Thymus (tissue), 11 donors: Measurements from ENCODE around the gene ITPK1. TPM values are rescaled to one million over a fixed set of nuclear protein-coding genes. Genes with fewer than 3 reads are reported as not detected.

Source experiments
- DNase-seq, 9 donors: peaks; one replicate each; pipeline ENCODE4 v3.0.0-alpha.2; 2013; ENCODE audit warnings: low spot score in 9 of 9, low read depth in 6 of 9, missing footprints in 1 of 9
- H3K27ac ChIP-seq, 2 donors: one replicate each; pipeline ENCODE4 v1.5.1; 2013; ENCODE audit warnings: control low read depth in 1 of 2, low read depth in 1 of 2, low read length in 1 of 2, mild to moderate bottlenecking in 1 of 2, moderate library complexity in 1 of 2
- H3K27me3 ChIP-seq, 2 donors: one replicate each; pipeline ENCODE4 v1.5.1; 2013; ENCODE audit warnings: low read length in 1 of 2; ENCODE audit not compliant: control insufficient read depth in 2 of 2, insufficient read depth in 1 of 2
- H3K36me3 ChIP-seq, 2 donors: one replicate each; pipeline ENCODE4 v1.5.1; 2013; ENCODE audit warnings: low read length in 1 of 2, mild to moderate bottlenecking in 1 of 2, moderate library complexity in 1 of 2; ENCODE audit not compliant: control insufficient read depth in 2 of 2, insufficient read depth in 2 of 2
- H3K4me1 ChIP-seq, 2 donors: one replicate each; pipeline ENCODE4 v1.5.1; 2013; ENCODE audit warnings: low read length in 2 of 2; ENCODE audit not compliant: control insufficient read depth in 2 of 2, insufficient read depth in 2 of 2
- H3K4me3 ChIP-seq, 2 donors: one replicate each; pipeline ENCODE4 v1.5.1; 2013; ENCODE audit warnings: low read length in 2 of 2, control low read depth in 1 of 2, mild to moderate bottlenecking in 1 of 2
- H3K9me3 ChIP-seq, 2 donors: one replicate each; pipeline ENCODE4 v1.5.1; 2013; ENCODE audit warnings: low read length in 1 of 2, mild to moderate bottlenecking in 1 of 2; ENCODE audit not compliant: control insufficient read depth in 2 of 2, insufficient read depth in 1 of 2
- WGBS: extraction: QIAGEN DNeasy Blood & Tissue Kit; methylation state at CpG from one replicate; pipeline ENCODE4 v1.1.7; 2013; 5-methylcytosine and 5-hydroxymethylcytosine counted together
- polyA plus RNA-seq: library from polyadenylated mRNA; stranded (reverse); fragments of 200-250 nt; gene quantifications from one replicate; pipeline ENCODE4 v1.2.3, GENCODE V29; 2013
- total RNA-seq: library from RNA; stranded (reverse); fragments of 120-200 nt; gene quantifications from one replicate; pipeline ENCODE4 v1.2.4, GENCODE V29; 2013
- donor health status: healthy.

Gene ITPK1
- total and polyA plus RNA-seq, 2 donors = 9.5 to 20.9 TPM

DNA sequence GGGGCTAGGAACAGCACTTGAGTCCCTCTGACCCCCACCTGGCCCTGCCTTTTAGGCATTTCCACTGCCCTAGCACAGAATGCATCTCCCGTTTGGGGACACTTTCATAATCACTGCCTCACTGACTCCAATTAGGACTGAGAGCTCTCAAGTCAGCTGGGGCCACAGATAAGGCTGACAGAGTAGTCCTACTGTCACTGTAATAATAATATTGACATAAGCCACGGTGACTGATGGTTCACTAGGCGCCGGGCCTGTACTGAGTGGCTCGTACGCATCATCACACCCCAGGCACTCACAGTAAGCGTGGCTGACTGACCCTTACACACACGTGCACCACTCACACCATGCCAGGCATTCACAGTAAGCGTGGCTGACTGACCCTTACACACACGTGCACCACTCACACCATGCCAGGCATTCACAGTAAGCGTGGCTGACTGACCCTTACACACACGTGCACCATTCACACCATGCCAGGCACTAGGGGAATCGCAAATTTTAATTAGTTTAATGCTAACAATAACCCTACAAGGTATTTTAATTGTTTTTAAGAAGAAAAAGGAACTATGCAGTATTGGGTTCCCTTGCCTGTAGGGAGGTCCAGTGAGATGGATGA is 105.1 kb downstream of the ITPK1 start:
- H3K4me1 ChIP-seq = peaks cover 0 to 24% of the 10 kb centered on the region in 2 donors
- H3K9me3 ChIP-seq = no peaks in the 10 kb centered on the region
- H3K27ac ChIP-seq = no peak overlapping the region
- no peak overlapping the region for H3K4me3 ChIP-seq
- H3K36me3 ChIP-seq = peaks cover 0 to 16% of the 10 kb centered on the region in 2 donors
- DNase-seq = no peak
- H3K27me3 ChIP-seq = no peaks in the 10 kb centered on the region
- WGBS = 94% methylated on average over 13 of the region's 13 CpGs

DNA sequence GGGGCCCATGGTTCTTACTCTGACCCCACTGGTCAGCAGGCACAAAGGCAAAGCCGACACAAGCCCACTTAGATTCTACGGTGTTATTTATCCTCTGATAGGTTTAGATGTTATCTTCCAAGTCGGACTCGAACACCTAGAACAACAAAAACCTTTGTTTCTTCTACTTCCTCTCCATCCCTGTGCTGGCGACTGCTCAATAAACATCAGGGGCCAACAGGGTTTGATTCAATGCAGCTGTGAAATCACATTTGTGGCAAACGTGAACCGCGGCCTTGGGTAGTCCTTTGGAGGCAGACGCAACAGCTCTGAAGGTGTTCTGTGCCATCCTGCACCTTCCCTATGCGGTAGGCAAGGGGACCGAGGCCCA is 105.6 kb downstream of the ITPK1 start:
- Histone ChIP-seq H3K4me1 (peaks cover 0 to 24% of the 10 kb centered on the region in 2 donors), H3K27ac (no peak overlapping the region), H3K9me3 (no peaks in the 10 kb centered on the region), H3K27me3 (no peaks in the 10 kb centered on the region), H3K4me3 (no peak overlapping the region), H3K36me3 (peaks cover 0 to 12% of the 10 kb centered on the region in 2 donors)
- 95% methylated on average over 11 of the region's 11 CpGs for WGBS
- DNase-seq = no peak

- no peak overlapping the region for H3K27ac ChIP-seq
- WGBS = 96% methylated on average over 17 of the region's 17 CpGs
- no peak for DNase-seq
- no peaks in the 10 kb centered on the region for H3K9me3 ChIP-seq
- H3K4me1 ChIP-seq = peaks cover 0 to 24% of the 10 kb centered on the region in 2 donors
- no peak overlapping the region for H3K4me3 ChIP-seq
- no peaks in the 10 kb centered on the region for H3K27me3 ChIP-seq
- H3K36me3 ChIP-seq = peaks cover 0 to 7% of the 10 kb centered on the region in 2 donors
Observed at GRCh38 chr14:93009471-93010129, 106.1 kb downstream of the ITPK1 start.

DNA sequence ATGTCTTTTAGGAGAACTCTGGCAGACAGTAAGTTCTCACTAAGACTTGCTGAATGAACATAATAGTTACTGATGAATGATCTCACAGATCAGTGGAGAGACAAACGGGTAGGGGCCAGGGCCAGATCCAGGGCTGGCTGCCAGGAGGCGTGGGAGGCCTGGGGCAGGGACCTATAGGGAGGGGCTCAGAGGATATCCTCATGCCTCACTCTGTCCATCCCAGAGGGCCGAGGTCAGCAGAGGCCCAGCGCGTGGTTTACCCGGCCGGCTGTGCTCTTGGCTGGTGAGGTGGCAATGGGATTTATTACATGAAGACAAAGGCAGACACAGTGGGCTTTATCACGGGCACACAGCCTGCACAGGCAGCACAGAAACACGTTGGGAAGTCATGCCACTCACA is 107.3 kb downstream of the ITPK1 start:
- 93% methylated on average over 9 of the region's 9 CpGs for WGBS
- no peak overlapping the region for H3K27ac ChIP-seq
- peaks cover 0 to 4% of the 10 kb centered on the region in 2 donors for H3K36me3 ChIP-seq
- H3K27me3 ChIP-seq = no peaks in the 10 kb centered on the region
- no peak overlapping the region for H3K4me3 ChIP-seq
- H3K4me1 ChIP-seq = peaks cover 0 to 26% of the 10 kb centered on the region in 2 donors
- H3K9me3 ChIP-seq = no peaks in the 10 kb centered on the region
- DNase-seq = no peak

DNA sequence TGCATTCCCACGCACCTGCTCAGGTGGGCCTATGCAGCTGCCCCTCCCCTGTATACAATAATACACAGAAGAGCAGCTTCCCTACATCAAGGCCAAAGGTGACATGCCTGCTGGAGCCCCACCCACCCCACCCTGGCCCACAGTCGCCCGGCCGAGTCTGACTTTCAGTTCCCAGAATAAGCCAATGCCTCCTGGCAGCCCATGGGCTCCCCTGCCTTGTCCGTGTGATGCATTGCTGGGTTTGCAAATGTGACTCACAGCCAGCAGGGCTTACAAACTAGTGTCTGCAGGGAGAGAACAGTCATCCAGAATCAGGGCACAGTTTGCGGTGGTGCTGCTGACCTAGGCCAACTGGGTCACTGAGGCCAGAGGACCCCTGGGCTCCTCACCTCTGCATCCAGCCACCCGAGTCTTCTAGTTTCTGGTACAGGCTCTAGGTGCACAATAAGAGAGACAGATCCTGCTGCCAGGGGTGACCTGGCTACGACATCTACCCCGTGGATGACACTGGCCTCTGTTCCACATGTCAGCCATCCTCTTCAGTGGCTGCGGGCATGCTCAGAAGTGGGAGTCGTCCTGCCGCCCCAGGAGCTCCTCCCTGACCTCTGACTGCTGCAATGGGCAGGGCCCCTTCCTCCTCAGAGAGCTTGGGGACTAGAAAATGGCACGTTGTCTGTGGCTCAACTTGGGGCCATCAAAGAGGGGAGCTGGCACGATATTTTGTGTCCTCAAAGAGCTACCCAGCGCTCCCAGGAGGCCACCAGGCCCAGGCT is 108.3 kb downstream of the ITPK1 start:
- Histone ChIP-seq H3K36me3 (peaks cover 0 to 4% of the 10 kb centered on the region in 2 donors), H3K4me3 (no peak overlapping the region), H3K9me3 (no peaks in the 10 kb centered on the region), H3K27me3 (no peaks in the 10 kb centered on the region), H3K27ac (no peak overlapping the region), H3K4me1 (peaks cover 0 to 28% of the 10 kb centered on the region in 2 donors)
- no peak for DNase-seq
- 95% methylated on average over 15 of the region's 15 CpGs for WGBS

- DNase-seq = no peak
- H3K27ac ChIP-seq = no peak overlapping the region
- 80% methylated on average over 6 of the region's 6 CpGs for WGBS
- H3K9me3 ChIP-seq = no peaks in the 10 kb centered on the region
- no peak overlapping the region for H3K4me3 ChIP-seq
- H3K27me3 ChIP-seq = no peaks in the 10 kb centered on the region
- peaks cover 0 to 4% of the 10 kb centered on the region in 2 donors for H3K36me3 ChIP-seq
- H3K4me1 ChIP-seq = peaks cover 0 to 28% of the 10 kb centered on the region in 2 donors
Observed at GRCh38 chr14:93006567-93007051, 109.1 kb downstream of the ITPK1 start.

GRCh38 chr14:93005838-93006237 is 109.9 kb downstream of the ITPK1 start:
- peaks cover 0 to 20% of the 10 kb centered on the region in 2 donors for H3K4me1 ChIP-seq

DNA sequence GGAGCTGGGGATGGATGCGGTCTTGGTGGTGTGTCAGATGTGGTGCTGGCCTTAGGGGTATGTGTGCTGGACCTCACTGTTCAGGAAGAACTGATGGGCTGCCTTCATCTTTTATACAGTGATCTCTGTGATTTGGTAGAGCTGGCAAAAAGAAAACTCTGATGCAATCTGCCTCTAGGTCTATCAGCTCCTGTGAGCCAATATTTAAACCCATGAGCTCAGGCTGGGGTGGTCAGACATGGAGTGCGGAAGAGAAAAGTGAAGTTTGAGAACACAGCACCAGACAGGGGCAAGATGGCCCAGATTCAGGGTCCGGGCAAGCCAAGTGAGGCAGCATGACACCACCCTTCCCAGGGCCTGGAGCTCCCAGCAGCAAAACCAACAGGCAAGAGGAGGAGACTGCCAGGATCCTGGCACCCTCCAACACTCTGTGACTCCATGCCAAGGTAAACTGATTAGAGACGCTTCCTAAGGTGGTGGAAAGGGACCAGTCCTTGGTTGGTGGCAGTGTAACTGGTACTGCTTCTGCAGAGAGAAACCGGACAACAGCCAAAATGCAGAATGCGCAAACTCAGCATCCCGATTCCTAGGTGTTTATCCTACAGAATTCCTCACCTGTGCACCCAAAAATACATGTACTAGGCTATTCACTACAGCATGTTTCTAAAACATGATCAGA is 110.5 kb downstream of the ITPK1 start:
- no peaks in the 10 kb centered on the region for H3K9me3 ChIP-seq
- no peak overlapping the region for H3K4me3 ChIP-seq
- no peak for DNase-seq
- WGBS = 96% methylated on average over 7 of the region's 7 CpGs
- no peaks in the 10 kb centered on the region for H3K27me3 ChIP-seq
- H3K4me1 ChIP-seq = peaks cover 0 to 15% of the 10 kb centered on the region in 2 donors
- no peak overlapping the region for H3K27ac ChIP-seq
- H3K36me3 ChIP-seq = peaks cover 0 to 4% of the 10 kb centered on the region in 2 donors

More at GRCh38 chr14:93005838-93006237, 109.9 kb downstream of the ITPK1 start:
- no peak for DNase-seq
- no peaks in the 10 kb centered on the region for H3K27me3 ChIP-seq
- peaks cover 0 to 4% of the 10 kb centered on the region in 2 donors for H3K36me3 ChIP-seq
- no peak overlapping the region for H3K4me3 ChIP-seq
- WGBS = 95% methylated on average over 8 of the region's 8 CpGs
- H3K27ac ChIP-seq = no peak overlapping the region
- no peaks in the 10 kb centered on the region for H3K9me3 ChIP-seq
